ENCODE measurements around the gene AMDHD1.
A peak's percentile ranks its signal among the peaks of the same experiment; 100 is the strongest.

The AMDHD1 gene

DNA sequence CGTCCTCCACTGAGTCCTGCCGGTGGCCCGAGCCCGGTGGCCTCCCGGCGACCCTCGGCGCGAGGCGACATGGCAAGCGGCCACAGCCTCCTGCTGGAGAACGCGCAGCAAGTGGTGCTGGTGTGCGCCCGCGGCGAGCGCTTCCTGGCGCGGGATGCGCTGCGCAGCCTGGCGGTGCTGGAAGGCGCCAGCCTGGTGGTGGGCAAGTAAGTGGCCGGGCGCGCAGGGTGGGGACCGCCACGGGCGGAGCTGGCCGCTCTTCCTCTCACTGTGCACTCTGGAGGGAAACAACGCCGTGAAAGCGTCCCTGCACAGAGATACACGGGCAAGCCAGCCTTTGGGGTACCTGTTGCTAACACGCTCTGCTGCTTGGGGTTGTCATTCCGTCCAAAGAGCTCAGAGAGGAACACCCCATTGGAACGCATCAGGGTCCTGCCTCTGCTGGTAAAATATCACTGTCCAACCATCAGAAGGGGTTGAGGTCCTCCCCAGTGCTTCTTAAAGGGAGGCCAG is at the start of gene AMDHD1:
TSS of gene AMDHD1 (plus strand) at position 2 of the 513 bp plus-strand sequence. CDS start at position 70, 68 bp downstream.
- DNase-seq (ENCODE audit: low spot score): peak; percentile 75
- TF ChIP-seq, protein P1, sequence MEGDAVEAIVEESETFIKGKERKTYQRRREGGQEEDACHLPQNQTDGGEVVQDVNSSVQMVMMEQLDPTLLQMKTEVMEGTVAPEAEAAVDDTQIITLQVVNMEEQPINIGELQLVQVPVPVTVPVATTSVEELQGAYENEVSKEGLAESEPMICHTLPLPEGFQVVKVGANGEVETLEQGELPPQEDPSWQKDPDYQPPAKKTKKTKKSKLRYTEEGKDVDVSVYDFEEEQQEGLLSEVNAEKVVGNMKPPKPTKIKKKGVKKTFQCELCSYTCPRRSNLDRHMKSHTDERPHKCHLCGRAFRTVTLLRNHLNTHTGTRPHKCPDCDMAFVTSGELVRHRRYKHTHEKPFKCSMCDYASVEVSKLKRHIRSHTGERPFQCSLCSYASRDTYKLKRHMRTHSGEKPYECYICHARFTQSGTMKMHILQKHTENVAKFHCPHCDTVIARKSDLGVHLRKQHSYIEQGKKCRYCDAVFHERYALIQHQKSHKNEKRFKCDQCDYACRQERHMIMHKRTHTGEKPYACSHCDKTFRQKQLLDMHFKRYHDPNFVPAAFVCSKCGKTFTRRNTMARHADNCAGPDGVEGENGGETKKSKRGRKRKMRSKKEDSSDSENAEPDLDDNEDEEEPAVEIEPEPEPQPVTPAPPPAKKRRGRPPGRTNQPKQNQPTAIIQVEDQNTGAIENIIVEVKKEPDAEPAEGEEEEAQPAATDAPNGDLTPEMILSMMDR (IDR thresholded peaks at IDR 0.05): no peak
- H3K4me3 ChIP-seq: peak within 1 kb of the TSS; percentile 75

GRCh38 chr12:95896846-95897245 is 46.3 kb upstream of the AMDHD1 start:
- TF ChIP-seq, protein P1 (IDR thresholded peaks at IDR 0.05): no peak
- DNase-seq (ENCODE audit: low spot score): no peak
- no peak overlapping the region for H3K4me3 ChIP-seq
- no peak overlapping the region for H3K27ac ChIP-seq

More for the DNA sequence above, at the start of gene AMDHD1:
- H3K27ac ChIP-seq: peak within 1 kb of the TSS; percentile 41 to 82

GRCh38 chr12:95898081-95898480 is 45.0 kb upstream of the AMDHD1 start:
- Histone ChIP-seq H3K27ac (no peak overlapping the region), H3K4me3 (no peak overlapping the region)
- DNase-seq (ENCODE audit: low spot score): no peak
- TF ChIP-seq, protein P1 (IDR thresholded peaks at IDR 0.05): no peak

- TF ChIP-seq, protein P1 (IDR thresholded peaks at IDR 0.05): no peak
- no peak for DNase-seq (ENCODE audit: low spot score)
Measured at GRCh38 chr12:95908573-95908972, 34.6 kb upstream of the AMDHD1 start.

GRCh38 chr12:95909871-95910270 is 33.3 kb upstream of the AMDHD1 start:
- Histone ChIP-seq H3K4me3 (no peak overlapping the region), H3K27ac (no peak overlapping the region)
- TF ChIP-seq, protein P1 (IDR thresholded peaks at IDR 0.05): no peak
- no peak for DNase-seq (ENCODE audit: low spot score)

More at GRCh38 chr12:95908573-95908972, 34.6 kb upstream of the AMDHD1 start:
- H3K4me3 ChIP-seq: no peak overlapping the region
- no peak overlapping the region for H3K27ac ChIP-seq

DNA sequence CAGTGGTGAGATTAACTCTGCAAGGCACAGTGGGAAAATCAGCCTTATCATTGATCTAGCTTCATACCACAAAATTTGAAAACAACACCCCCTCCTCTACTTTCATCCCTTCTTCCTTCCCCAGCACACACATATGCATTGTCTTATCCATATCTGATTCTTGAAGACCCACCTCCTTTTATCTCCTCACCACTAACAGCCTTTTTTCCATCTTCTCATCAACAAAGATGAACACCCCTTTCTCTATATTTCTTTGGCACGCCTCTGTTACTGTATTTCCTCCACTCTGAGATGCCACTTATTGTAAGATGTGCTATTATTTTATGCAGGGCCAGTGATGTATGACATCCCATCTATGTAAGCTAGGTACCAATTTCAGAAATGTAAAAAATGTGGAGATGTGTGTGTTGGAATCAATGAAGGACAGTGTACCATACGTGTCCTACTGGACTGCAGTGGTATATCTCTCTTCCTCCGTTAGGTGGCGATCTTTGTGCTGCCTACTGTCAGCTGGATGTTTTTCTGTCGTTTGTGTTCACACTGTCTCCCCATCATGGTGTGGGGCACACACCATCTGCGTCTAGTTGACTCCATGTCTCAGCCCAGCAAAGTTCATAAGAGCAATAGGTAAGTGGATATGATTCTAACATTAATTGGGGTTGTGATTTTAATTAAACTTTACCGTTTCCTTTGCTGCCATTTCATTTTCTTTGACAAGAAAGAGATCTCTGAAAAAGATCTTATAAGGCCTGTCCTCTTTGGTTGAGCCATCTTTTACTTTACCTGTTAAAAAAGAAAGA is 24.7 kb upstream of the AMDHD1 start:
- no peak for DNase-seq (ENCODE audit: low spot score)
- H3K27ac ChIP-seq: no peak overlapping the region
- TF ChIP-seq, protein P1 (IDR thresholded peaks at IDR 0.05): peak; percentile 57
- H3K4me3 ChIP-seq: no peak overlapping the region

GRCh38 chr12:95919110-95919509 is 24.0 kb upstream of the AMDHD1 start:
- no peak for DNase-seq (ENCODE audit: low spot score)
- TF ChIP-seq, protein P1 (IDR thresholded peaks at IDR 0.05): no peak
- Histone ChIP-seq H3K4me3 (no peak overlapping the region), H3K27ac (no peak overlapping the region)

Measured in coronary artery (tissue), 2 donors.